Measurements from ENCODE around the gene PCDHAC1. TPM values are rescaled to one million over a fixed set of nuclear protein-coding genes. Genes with fewer than 3 reads are reported as not detected.

Gene PCDHAC1

GRCh38 chr5:140973550-140973949 is 47.5 kb downstream of the PCDHAC1 start:
- no peak overlapping the region for H4K8ac ChIP-seq (ENCODE audit: low read depth, low read length)
- H3K56ac ChIP-seq (ENCODE audit: low read length): no peak overlapping the region
- H3K27me3 ChIP-seq (ENCODE audit: insufficient read depth, low read length, poor library complexity): no peaks in the 10 kb centered on the region
- H3K18ac ChIP-seq (ENCODE audit: low read length): no peak overlapping the region
- no peak overlapping the region for H2BK120ac ChIP-seq (ENCODE audit: low read depth, low read length)
- no peak overlapping the region for H2BK15ac ChIP-seq (replicated peaks; ENCODE audit: low read depth)
- no peak overlapping the region for H3K4me3 ChIP-seq (ENCODE audit: low read length)
- no peaks in the 10 kb centered on the region for H3K79me2 ChIP-seq (ENCODE audit: control insufficient read depth, insufficient read depth, low read length)
- no peaks in the 10 kb centered on the region for H3K4me1 ChIP-seq (ENCODE audit: control insufficient read depth, low read depth, low read length)
- no peak for DNase-seq
- H3K4ac ChIP-seq (ENCODE audit: low read depth, low read length): no peak overlapping the region
- no peak overlapping the region for H4K5ac ChIP-seq (ENCODE audit: low read length)
- no peak overlapping the region for H2AK5ac ChIP-seq (ENCODE audit: low read length)
- no peak overlapping the region for H2BK5ac ChIP-seq (ENCODE audit: low read length)
- H3K27ac ChIP-seq (ENCODE audit: low read depth, low read length): no peak overlapping the region
- no peak overlapping the region for H3K4me2 ChIP-seq (ENCODE audit: low read length)
- no peak overlapping the region for H3K9ac ChIP-seq (ENCODE audit: low read length)
- H3K36me3 ChIP-seq (ENCODE audit: control insufficient read depth, insufficient read depth, low read length): no peaks in the 10 kb centered on the region
- no peak overlapping the region for H3K23ac ChIP-seq (ENCODE audit: low read length)
- peaks cover 4% of the 10 kb centered on the region for H3K79me1 ChIP-seq (ENCODE audit: low read length)

DNA sequence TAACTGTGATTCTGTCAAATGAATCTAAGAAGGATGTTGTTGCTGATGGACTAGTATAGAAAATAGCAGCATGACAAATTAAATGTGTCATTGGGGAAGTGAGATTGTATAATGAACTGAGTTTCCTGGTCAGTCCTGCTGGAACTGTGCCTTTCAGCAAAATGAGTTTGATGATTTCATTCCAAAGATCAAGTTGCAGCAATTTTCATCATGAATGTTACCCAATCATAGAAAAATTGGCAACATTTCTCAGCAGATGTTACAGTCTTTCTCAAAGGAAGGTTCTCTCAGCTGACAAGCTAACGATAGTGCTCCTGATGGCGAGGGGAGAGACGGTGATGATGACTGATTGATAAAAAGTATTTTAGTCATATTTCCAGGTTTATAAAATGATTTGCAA is 50.9 kb downstream of the PCDHAC1 start:
- no peak overlapping the region for H2BK5ac ChIP-seq (ENCODE audit: low read length)
- H2BK120ac ChIP-seq (ENCODE audit: low read depth, low read length): no peak overlapping the region
- H3K23ac ChIP-seq (ENCODE audit: low read length): no peak overlapping the region
- H3K9ac ChIP-seq (ENCODE audit: low read length): no peak overlapping the region
- no CpG with 5 or more reads among the region's 3 CpGs for WGBS (ENCODE audit: extremely low coverage, insufficient coverage, low lambda C conversion rate)
- no peaks in the 10 kb centered on the region for H3K79me2 ChIP-seq (ENCODE audit: control insufficient read depth, insufficient read depth, low read length)
- no peak overlapping the region for H3K56ac ChIP-seq (ENCODE audit: low read length)
- no peaks in the 10 kb centered on the region for H3K27me3 ChIP-seq (ENCODE audit: insufficient read depth, low read length, poor library complexity)
- no peaks in the 10 kb centered on the region for H3K36me3 ChIP-seq (ENCODE audit: control insufficient read depth, insufficient read depth, low read length)
- no peak overlapping the region for H2BK15ac ChIP-seq (replicated peaks; ENCODE audit: low read depth)
- H4K5ac ChIP-seq (ENCODE audit: low read length): no peak overlapping the region
- H3K4me2 ChIP-seq (ENCODE audit: low read length): no peak overlapping the region
- no peak for DNase-seq
- no peak overlapping the region for H3K27ac ChIP-seq (ENCODE audit: low read depth, low read length)
- H2AK5ac ChIP-seq (ENCODE audit: low read length): no peak overlapping the region
- H3K4ac ChIP-seq (ENCODE audit: low read depth, low read length): no peak overlapping the region
- H3K18ac ChIP-seq (ENCODE audit: low read length): no peak overlapping the region
- H3K4me3 ChIP-seq (ENCODE audit: low read length): no peak overlapping the region
- peaks cover 2% of the 10 kb centered on the region for H3K79me1 ChIP-seq (ENCODE audit: low read length)
- H3K4me1 ChIP-seq (ENCODE audit: control insufficient read depth, low read depth, low read length): no peaks in the 10 kb centered on the region
- no peak overlapping the region for H4K8ac ChIP-seq (ENCODE audit: low read depth, low read length)

- DNase-seq: no peak
- no peak overlapping the region for H3K27ac ChIP-seq (ENCODE audit: low read depth, low read length)
Measured at GRCh38 chr5:140978260-140978659, 52.2 kb downstream of the PCDHAC1 start.

DNA sequence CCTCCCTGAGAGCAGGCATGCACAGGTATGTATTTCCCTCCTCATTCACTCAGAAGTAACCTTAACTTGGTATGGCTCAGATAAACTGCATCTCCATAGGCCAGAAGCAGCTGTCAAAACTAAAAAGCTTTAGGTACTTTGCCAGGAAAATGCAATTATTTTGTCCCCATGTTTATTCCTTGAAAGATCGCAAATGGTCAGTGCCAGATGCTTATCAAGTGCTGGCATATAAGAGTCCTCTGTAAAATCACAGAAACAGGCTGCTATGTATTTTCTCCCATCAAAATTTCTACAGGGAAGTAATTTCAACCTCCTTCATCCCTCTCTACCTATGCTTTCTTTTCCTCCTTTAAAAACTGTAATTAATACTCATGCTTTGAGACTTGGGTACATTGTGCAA is 52.9 kb downstream of the PCDHAC1 start:
- Histone ChIP-seq H2AK5ac (ENCODE audit: low read length) (no peak overlapping the region), H4K8ac (ENCODE audit: low read depth, low read length) (no peak overlapping the region), H2BK5ac (ENCODE audit: low read length) (no peak overlapping the region), H4K5ac (ENCODE audit: low read length) (no peak overlapping the region), H3K27me3 (ENCODE audit: insufficient read depth, low read length, poor library complexity) (no peaks in the 10 kb centered on the region), H3K4me2 (ENCODE audit: low read length) (no peak overlapping the region), H2BK120ac (ENCODE audit: low read depth, low read length) (no peak overlapping the region), H3K4me3 (ENCODE audit: low read length) (no peak overlapping the region), H3K4me1 (ENCODE audit: control insufficient read depth, low read depth, low read length) (no peaks in the 10 kb centered on the region), H3K79me2 (ENCODE audit: control insufficient read depth, insufficient read depth, low read length) (no peaks in the 10 kb centered on the region), H3K18ac (ENCODE audit: low read length) (no peak overlapping the region), H3K79me1 (ENCODE audit: low read length) (no peaks in the 10 kb centered on the region), H3K9ac (ENCODE audit: low read length) (no peak overlapping the region), H2BK15ac (replicated peaks; ENCODE audit: low read depth) (no peak overlapping the region), H3K56ac (ENCODE audit: low read length) (no peak overlapping the region), H3K23ac (ENCODE audit: low read length) (no peak overlapping the region), H3K27ac (ENCODE audit: low read depth, low read length) (no peak overlapping the region), H3K4ac (ENCODE audit: low read depth, low read length) (no peak overlapping the region), H3K36me3 (ENCODE audit: control insufficient read depth, insufficient read depth, low read length) (no peaks in the 10 kb centered on the region)
- no peak for DNase-seq
- WGBS (ENCODE audit: extremely low coverage, insufficient coverage, low lambda C conversion rate): no CpG with 5 or more reads among the region's 1 CpG

More at GRCh38 chr5:140978260-140978659, 52.2 kb downstream of the PCDHAC1 start:
- no peak overlapping the region for H4K8ac ChIP-seq (ENCODE audit: low read depth, low read length)
- H3K18ac ChIP-seq (ENCODE audit: low read length): no peak overlapping the region
- no peak overlapping the region for H2BK120ac ChIP-seq (ENCODE audit: low read depth, low read length)
- no peaks in the 10 kb centered on the region for H3K79me2 ChIP-seq (ENCODE audit: control insufficient read depth, insufficient read depth, low read length)
- H3K9ac ChIP-seq (ENCODE audit: low read length): peak overlapping the region; percentile 4
- no peak overlapping the region for H2AK5ac ChIP-seq (ENCODE audit: low read length)
- H3K79me1 ChIP-seq (ENCODE audit: low read length): peaks cover 2% of the 10 kb centered on the region
- WGBS (ENCODE audit: extremely low coverage, insufficient coverage, low lambda C conversion rate): no CpG with 5 or more reads among the region's 2 CpGs
- H3K4ac ChIP-seq (ENCODE audit: low read depth, low read length): no peak overlapping the region
- no peak overlapping the region for H3K4me2 ChIP-seq (ENCODE audit: low read length)
- H3K23ac ChIP-seq (ENCODE audit: low read length): no peak overlapping the region
- no peak overlapping the region for H4K5ac ChIP-seq (ENCODE audit: low read length)
- H3K4me1 ChIP-seq (ENCODE audit: control insufficient read depth, low read depth, low read length): no peaks in the 10 kb centered on the region
- no peaks in the 10 kb centered on the region for H3K36me3 ChIP-seq (ENCODE audit: control insufficient read depth, insufficient read depth, low read length)
- H3K4me3 ChIP-seq (ENCODE audit: low read length): no peak overlapping the region
- H3K27me3 ChIP-seq (ENCODE audit: insufficient read depth, low read length, poor library complexity): no peaks in the 10 kb centered on the region
- H3K56ac ChIP-seq (ENCODE audit: low read length): no peak overlapping the region
- H2BK5ac ChIP-seq (ENCODE audit: low read length): no peak overlapping the region
- no peak overlapping the region for H2BK15ac ChIP-seq (replicated peaks; ENCODE audit: low read depth)

Small RNA genes within 50 kb of the gene (small RNA-seq; reads per million reads assigned to genes)
- not detected for gene AC010223.1 (ENCODE audit: insufficient read depth)

Measured in mesendoderm (in vitro differentiated cells).